Measurements from ENCODE around the gene PRKCA.

PRKCA gene

GRCh38 chr17:66555605-66556004 lies 253.2 kb downstream of the PRKCA start:
- Histone ChIP-seq H3K4me3 (replicated peaks; ENCODE audit: insufficient read depth, low read length) (no peak overlapping the region), H3K27me3 (ENCODE audit: insufficient read depth, poor library complexity, severe bottlenecking) (no peaks in the 10 kb centered on the region), H3K27ac (replicated peaks) (no peak overlapping the region)
- DNase-seq (ENCODE audit: low read depth in 1 of 2, low spot score in 1 of 2) = no peak
- no peak for TF ChIP-seq CTCF (IDR thresholded peaks at IDR 0.05; ENCODE audit: insufficient read depth, low read length)
- no peak for TF ChIP-seq GABPA (IDR thresholded peaks at IDR 0.05; ENCODE audit: low read depth)
- no peak for TF ChIP-seq POLR2AphosphoS5 (IDR thresholded peaks at IDR 0.05; ENCODE audit: low read depth)
- no peak for TF ChIP-seq REST (IDR thresholded peaks at IDR 0.05; ENCODE audit: insufficient replicate concordance, low read depth)
- no peak for TF ChIP-seq SPI1 (IDR thresholded peaks at IDR 0.05; ENCODE audit: borderline replicate concordance, low read depth)

GRCh38 chr17:66557200-66557599 lies 254.8 kb downstream of the PRKCA start:
- Histone ChIP-seq H3K4me3 (replicated peaks; ENCODE audit: insufficient read depth, low read length) (no peak overlapping the region), H3K27me3 (ENCODE audit: insufficient read depth, poor library complexity, severe bottlenecking) (no peaks in the 10 kb centered on the region), H3K27ac (replicated peaks) (no peak overlapping the region)
- TF ChIP-seq POLR2AphosphoS5 (IDR thresholded peaks at IDR 0.05; ENCODE audit: low read depth) (no peak), GABPA (IDR thresholded peaks at IDR 0.05; ENCODE audit: low read depth) (no peak), CTCF (IDR thresholded peaks at IDR 0.05; ENCODE audit: insufficient read depth, low read length) (no peak), REST (IDR thresholded peaks at IDR 0.05; ENCODE audit: insufficient replicate concordance, low read depth) (no peak), SPI1 (IDR thresholded peaks at IDR 0.05; ENCODE audit: borderline replicate concordance, low read depth) (no peak)
- DNase-seq (ENCODE audit: low read depth in 1 of 2, low spot score in 1 of 2) = no peak

- H3K4me3 ChIP-seq (replicated peaks; ENCODE audit: insufficient read depth, low read length) = no peak overlapping the region
- TF ChIP-seq GABPA (IDR thresholded peaks at IDR 0.05; ENCODE audit: low read depth) (no peak), SPI1 (IDR thresholded peaks at IDR 0.05; ENCODE audit: borderline replicate concordance, low read depth) (no peak), CTCF (IDR thresholded peaks at IDR 0.05; ENCODE audit: insufficient read depth, low read length) (no peak), POLR2AphosphoS5 (IDR thresholded peaks at IDR 0.05; ENCODE audit: low read depth) (no peak), REST (IDR thresholded peaks at IDR 0.05; ENCODE audit: insufficient replicate concordance, low read depth) (no peak)
- no peak for DNase-seq (ENCODE audit: low read depth in 1 of 2, low spot score in 1 of 2)
- no peak overlapping the region for H3K27ac ChIP-seq (replicated peaks)
- no peaks in the 10 kb centered on the region for H3K27me3 ChIP-seq (ENCODE audit: insufficient read depth, poor library complexity, severe bottlenecking)
Observed at GRCh38 chr17:66557886-66558285, 255.5 kb downstream of the PRKCA start.

All from HL-60 (cell line).